ENCODE results near the gene PID1.

- TF ChIP-seq CTCF (IDR thresholded peaks at IDR 0.05) (no peak), POLR2A (IDR thresholded peaks at IDR 0.05) (no peak), EP300 (IDR thresholded peaks at IDR 0.05) (no peak)
Observed at GRCh38 chr2:229060147-229060546, 210.9 kb downstream of the PID1 start.
